Measurements from ENCODE around the gene CLIC4.
A peak's percentile ranks its signal among the peaks of the same experiment; 100 is the strongest.
"Not testable (repeated sequence)": the region's sequence is repeated elsewhere in the genome, so short reads cannot be mapped to it uniquely, and the experiment has no call there.

Gene CLIC4

GRCh38 chr1:24744911-24745710 is at the start of gene CLIC4:
TSS of gene CLIC4 (plus strand) at chr1:24745447. CDS start at chr1:24745554, 107 bp downstream.
- peak; percentile 98 for DNase-seq (ENCODE audit: low read depth)

GRCh38 chr1:24696041-24696755 is 49.0 kb upstream of the CLIC4 start:
- DNase-seq (ENCODE audit: low read depth), result no peak

- no peak for DNase-seq (ENCODE audit: low read depth)
Measured at GRCh38 chr1:24696756-24697330, 48.4 kb upstream of the CLIC4 start.

- DNase-seq (ENCODE audit: low read depth), result not testable (repeated sequence)
Measured at GRCh38 chr1:24697453-24698001, 47.7 kb upstream of the CLIC4 start.

- DNase-seq (ENCODE audit: low read depth), result not testable (repeated sequence)
Measured at GRCh38 chr1:24698326-24698725, 46.9 kb upstream of the CLIC4 start.

GRCh38 chr1:24699628-24700027 is 45.6 kb upstream of the CLIC4 start:
- no peak for DNase-seq (ENCODE audit: low read depth)

GRCh38 chr1:24702511-24703293 is 42.5 kb upstream of the CLIC4 start:
- DNase-seq (ENCODE audit: low read depth), result no peak

- DNase-seq (ENCODE audit: low read depth), result no peak
Measured at GRCh38 chr1:24704411-24705259, 40.6 kb upstream of the CLIC4 start.

- no peak for DNase-seq (ENCODE audit: low read depth)
Measured at GRCh38 chr1:24705260-24706073, 39.8 kb upstream of the CLIC4 start.

GRCh38 chr1:24706074-24706389 is 39.2 kb upstream of the CLIC4 start:
- not testable (repeated sequence) for DNase-seq (ENCODE audit: low read depth)

- DNase-seq (ENCODE audit: low read depth), result no peak
Measured at GRCh38 chr1:24707687-24708086, 37.6 kb upstream of the CLIC4 start.

GRCh38 chr1:24708938-24709337 is 36.3 kb upstream of the CLIC4 start:
- DNase-seq (ENCODE audit: low read depth), result no peak

GRCh38 chr1:24709791-24710441 is 35.3 kb upstream of the CLIC4 start:
- DNase-seq (ENCODE audit: low read depth), result no peak

- DNase-seq (ENCODE audit: low read depth), result no peak
Measured at GRCh38 chr1:24711329-24711728, 33.9 kb upstream of the CLIC4 start.

- DNase-seq (ENCODE audit: low read depth), result no peak
Measured at GRCh38 chr1:24713176-24713575, 32.1 kb upstream of the CLIC4 start.

- DNase-seq (ENCODE audit: low read depth), result no peak
Measured at GRCh38 chr1:24713736-24714135, 31.5 kb upstream of the CLIC4 start.

- no peak for DNase-seq (ENCODE audit: low read depth)
Measured at GRCh38 chr1:24714859-24715520, 30.3 kb upstream of the CLIC4 start.

- no peak for DNase-seq (ENCODE audit: low read depth)
Measured at GRCh38 chr1:24715658-24716057, 29.6 kb upstream of the CLIC4 start.
